ENCODE results near the gene HS3ST5. TPM values are rescaled to one million over a fixed set of nuclear protein-coding genes. Genes with fewer than 3 reads are reported as not detected.

HS3ST5 gene
- total and polyA plus RNA-seq, 7 experiments from 2014 or later, result not detected

DNA sequence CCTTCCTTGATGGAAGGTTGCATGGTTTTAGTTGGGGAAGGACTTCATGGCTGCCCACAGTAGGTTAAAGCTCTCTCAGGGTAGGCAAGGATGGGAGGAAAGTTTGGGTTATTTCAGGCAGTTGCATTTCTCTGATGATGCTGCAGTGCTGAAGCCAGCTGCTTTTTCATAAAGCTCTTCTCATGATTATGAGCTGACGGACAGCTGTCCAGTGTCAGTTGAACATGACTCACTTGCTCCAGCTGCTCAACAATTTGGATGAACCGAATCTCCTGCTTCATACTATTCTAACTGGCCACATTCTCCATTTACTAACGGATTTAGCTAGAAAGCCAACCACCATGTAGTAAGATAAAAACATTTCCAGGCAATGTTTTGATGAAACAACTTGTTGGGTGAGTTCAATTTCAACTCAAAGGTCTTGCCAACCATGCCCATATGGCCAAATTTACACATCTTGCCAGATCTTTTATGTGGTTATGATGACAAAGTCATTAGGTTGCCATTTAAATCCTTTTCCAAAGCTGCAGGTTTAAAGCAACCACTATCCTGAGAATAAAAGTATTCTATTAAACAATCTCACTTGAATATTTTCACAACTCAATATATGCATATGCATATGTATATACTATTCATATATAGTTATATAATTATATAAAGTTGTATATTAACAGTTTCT is 125.9 kb downstream of the HS3ST5 start:
- no peak for DNase-seq
- intact Hi-C loops (cut with micrococcal nuclease), result no loop called here
- ATAC-seq, result no peak
- ChIA-PET CTCF (no interaction called here), POLR2A (no interaction called here)
- Histone ChIP-seq H3K27ac (ENCODE audit: low read depth, low read length) (no peak overlapping the region), H3K27me3 (ENCODE audit: control insufficient read depth in 2 of 2, insufficient read depth in 2 of 2, low read length in 2 of 2) (no peaks in the 10 kb centered on the region), H3K36me3 (ENCODE audit: control insufficient read depth in 2 of 3, insufficient read depth in 3 of 3, low read length in 3 of 3) (no peaks in the 10 kb centered on the region), H3K4me1 (ENCODE audit: control insufficient read depth in 2 of 2, insufficient read depth in 2 of 2, low read length in 2 of 2) (no peaks in the 10 kb centered on the region), H3K9me3 (ENCODE audit: control insufficient read depth in 2 of 3, low read length in 3 of 3) (no peaks in the 10 kb centered on the region), H3K4me3 (ENCODE audit: low read length) (no peak overlapping the region)
- no peaks in the 10 kb centered on the region for H3K36me3 Mint-ChIP-seq
- H3K27me3 Mint-ChIP-seq, result peaks cover 0 to 5% (median 0%) of the 10 kb centered on the region in 5 donors
- no peak overlapping the region for H3K27ac Mint-ChIP-seq
- no peak overlapping the region for H3K4me3 Mint-ChIP-seq
- no peaks in the 10 kb centered on the region for H3K4me1 Mint-ChIP-seq
- H3K9me3 Mint-ChIP-seq, result peaks cover 0 to 5% (median 0%) of the 10 kb centered on the region in 11 donors

DNA sequence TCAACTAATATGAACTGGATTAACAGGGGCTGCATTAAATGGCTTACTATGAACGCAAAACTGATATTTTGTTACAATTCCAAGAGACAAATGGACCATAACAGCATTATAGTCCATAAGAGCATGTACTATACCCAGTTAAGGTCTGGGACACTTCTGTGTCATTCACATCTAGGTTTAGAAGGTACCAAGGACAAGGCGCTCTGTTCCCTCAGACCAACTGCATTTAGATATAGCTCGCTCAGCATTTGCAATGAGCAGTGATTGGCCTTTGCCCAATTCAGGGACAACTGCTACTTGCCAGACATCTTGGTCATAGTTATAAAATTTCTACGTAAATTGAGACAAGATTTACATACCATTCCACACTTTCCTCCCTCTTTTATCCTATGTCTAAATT is 132.4 kb downstream of the HS3ST5 start:
- intact Hi-C loops (cut with micrococcal nuclease), result no loop called here

DNA sequence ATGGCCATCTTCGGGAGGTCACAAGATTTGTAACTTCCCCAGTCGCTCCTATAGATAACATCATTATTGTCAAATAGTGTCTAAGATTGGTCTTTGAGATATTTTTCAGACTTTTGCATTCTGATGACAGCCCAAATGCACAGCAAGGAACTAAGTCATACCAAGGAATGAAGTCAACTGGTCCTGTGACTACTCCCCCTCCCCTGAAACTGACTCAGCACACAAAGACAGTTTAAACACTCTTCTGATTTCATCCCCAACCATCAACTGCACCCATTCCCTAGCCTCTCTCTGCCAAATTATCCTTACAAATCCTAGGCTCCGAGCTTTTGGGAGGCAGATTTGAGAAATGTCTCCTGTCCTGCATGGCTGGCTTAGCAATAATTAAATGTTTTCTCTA is 139.4 kb downstream of the HS3ST5 start:
- ChIA-PET CTCF (no interaction called here), POLR2A (no interaction called here)
- intact Hi-C loops (cut with micrococcal nuclease), result no loop called here
- H3K36me3 Mint-ChIP-seq, result no peaks in the 10 kb centered on the region
- ATAC-seq (no peak), DNase-seq (no peak)
- Histone ChIP-seq H3K9me3 (ENCODE audit: control insufficient read depth in 2 of 3, low read length in 3 of 3) (no peaks in the 10 kb centered on the region), H3K27me3 (ENCODE audit: control insufficient read depth in 2 of 2, insufficient read depth in 2 of 2, low read length in 2 of 2) (no peaks in the 10 kb centered on the region), H3K4me3 (ENCODE audit: low read length) (no peak overlapping the region), H3K36me3 (ENCODE audit: control insufficient read depth in 2 of 3, insufficient read depth in 3 of 3, low read length in 3 of 3) (no peaks in the 10 kb centered on the region), H3K27ac (ENCODE audit: low read depth, low read length) (no peak overlapping the region), H3K4me1 (ENCODE audit: control insufficient read depth in 2 of 2, insufficient read depth in 2 of 2, low read length in 2 of 2) (no peaks in the 10 kb centered on the region)
- H3K4me1 Mint-ChIP-seq, result no peaks in the 10 kb centered on the region
- no peak overlapping the region for H3K4me3 Mint-ChIP-seq
- peaks cover 0 to 4% (median 0%) of the 10 kb centered on the region in 11 donors for H3K9me3 Mint-ChIP-seq
- H3K27ac Mint-ChIP-seq, result no peak overlapping the region
- peaks cover 0 to 9% (median 0%) of the 10 kb centered on the region in 5 donors for H3K27me3 Mint-ChIP-seq

More for the DNA sequence above, 132.4 kb downstream of the HS3ST5 start:
- ChIA-PET CTCF (no interaction called here), POLR2A (no interaction called here)
- DNase-seq (no peak), ATAC-seq (no peak)
- no peaks in the 10 kb centered on the region for H3K36me3 ChIP-seq (ENCODE audit: control insufficient read depth in 2 of 3, insufficient read depth in 3 of 3, low read length in 3 of 3)
- H3K4me1 Mint-ChIP-seq, result peaks cover 0 to 2% (median 0%) of the 10 kb centered on the region in 7 donors
- peaks cover 0 to 2% (median 0%) of the 10 kb centered on the region in 11 donors for H3K9me3 Mint-ChIP-seq
- H3K9me3 ChIP-seq (ENCODE audit: control insufficient read depth in 2 of 3, low read length in 3 of 3), result no peaks in the 10 kb centered on the region
- no peak overlapping the region for H3K27ac ChIP-seq (ENCODE audit: low read depth, low read length)
- H3K36me3 Mint-ChIP-seq, result no peaks in the 10 kb centered on the region
- H3K4me3 Mint-ChIP-seq, result no peak overlapping the region
- no peaks in the 10 kb centered on the region for H3K27me3 ChIP-seq (ENCODE audit: control insufficient read depth in 2 of 2, insufficient read depth in 2 of 2, low read length in 2 of 2)
- H3K27ac Mint-ChIP-seq, result no peak overlapping the region
- H3K4me1 ChIP-seq (ENCODE audit: control insufficient read depth in 2 of 2, insufficient read depth in 2 of 2, low read length in 2 of 2), result no peaks in the 10 kb centered on the region
- H3K27me3 Mint-ChIP-seq, result peaks cover 0 to 1% (median 0%) of the 10 kb centered on the region in 5 donors
- no peak overlapping the region for H3K4me3 ChIP-seq (ENCODE audit: low read length)

DNA sequence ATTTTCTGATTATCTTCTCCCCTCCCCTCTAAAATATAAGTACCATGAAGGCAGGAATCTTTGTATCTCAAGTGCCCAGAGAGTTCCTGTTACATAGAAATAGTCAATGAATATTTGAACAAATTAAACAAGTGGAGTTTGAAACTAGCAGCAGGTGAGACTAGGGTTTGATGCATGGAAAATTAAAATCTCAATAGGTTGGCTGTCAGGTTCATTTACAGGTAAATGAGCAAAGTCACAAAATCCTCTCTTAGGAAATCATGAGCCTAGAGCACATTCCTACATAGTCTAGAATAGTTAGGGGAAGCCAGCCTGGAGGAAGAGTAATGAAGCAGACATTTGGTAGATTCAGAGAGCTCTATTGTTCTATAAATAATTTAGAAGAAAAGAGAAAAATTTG is 140.4 kb downstream of the HS3ST5 start:
- intact Hi-C loops (cut with micrococcal nuclease), result no loop called here
- Mint-ChIP-seq H3K4me3 (no peak overlapping the region), H3K9me3 (peaks cover 0 to 4% (median 2%) of the 10 kb centered on the region in 11 donors), H3K27me3 (peaks cover 0 to 9% (median 0%) of the 10 kb centered on the region in 5 donors), H3K36me3 (no peaks in the 10 kb centered on the region), H3K4me1 (no peaks in the 10 kb centered on the region), H3K27ac (no peak overlapping the region)
- no peaks in the 10 kb centered on the region for H3K27me3 ChIP-seq (ENCODE audit: control insufficient read depth in 2 of 2, insufficient read depth in 2 of 2, low read length in 2 of 2)
- no peak overlapping the region for H3K4me3 ChIP-seq (ENCODE audit: low read length)
- no peak for ATAC-seq
- H3K9me3 ChIP-seq (ENCODE audit: control insufficient read depth in 2 of 3, low read length in 3 of 3), result no peaks in the 10 kb centered on the region
- no peak overlapping the region for H3K27ac ChIP-seq (ENCODE audit: low read depth, low read length)
- DNase-seq, result no peak
- no peaks in the 10 kb centered on the region for H3K4me1 ChIP-seq (ENCODE audit: control insufficient read depth in 2 of 2, insufficient read depth in 2 of 2, low read length in 2 of 2)
- CTCF ChIA-PET, result no interaction called here
- no peaks in the 10 kb centered on the region for H3K36me3 ChIP-seq (ENCODE audit: control insufficient read depth in 2 of 3, insufficient read depth in 3 of 3, low read length in 3 of 3)
- POLR2A ChIA-PET, result no interaction called here

DNA sequence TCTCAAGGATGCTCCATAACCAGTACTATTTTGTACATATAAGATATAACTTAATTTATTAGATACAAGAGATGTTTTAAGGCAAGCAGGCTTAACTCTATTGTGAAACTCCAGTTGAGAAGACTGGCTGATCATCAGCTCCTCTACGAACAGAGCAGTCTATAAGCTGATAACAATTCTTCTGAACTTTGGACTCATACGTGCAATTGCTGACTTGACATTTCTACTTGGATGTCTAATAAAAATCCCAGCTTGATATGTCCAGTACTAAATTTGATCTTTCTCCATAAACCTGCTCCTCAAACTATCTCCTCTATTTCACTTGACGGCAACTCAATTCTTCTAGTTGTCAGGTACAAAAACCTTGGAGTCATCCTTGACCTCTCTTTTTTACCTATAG is 141.9 kb downstream of the HS3ST5 start:
- no peak overlapping the region for H3K27ac Mint-ChIP-seq
- POLR2A ChIA-PET, result no interaction called here
- no peaks in the 10 kb centered on the region for H3K36me3 ChIP-seq (ENCODE audit: control insufficient read depth in 2 of 3, insufficient read depth in 3 of 3, low read length in 3 of 3)
- no peak for DNase-seq
- H3K36me3 Mint-ChIP-seq, result no peaks in the 10 kb centered on the region
- peaks cover 0 to 9% (median 0%) of the 10 kb centered on the region in 5 donors for H3K27me3 Mint-ChIP-seq
- no peak for ATAC-seq
- H3K4me1 ChIP-seq (ENCODE audit: control insufficient read depth in 2 of 2, insufficient read depth in 2 of 2, low read length in 2 of 2), result no peaks in the 10 kb centered on the region
- no peaks in the 10 kb centered on the region for H3K9me3 ChIP-seq (ENCODE audit: control insufficient read depth in 2 of 3, low read length in 3 of 3)
- H3K4me3 Mint-ChIP-seq, result no peak overlapping the region
- intact Hi-C loops (cut with micrococcal nuclease), result no loop called here
- peaks cover 0 to 4% (median 2%) of the 10 kb centered on the region in 11 donors for H3K9me3 Mint-ChIP-seq
- CTCF ChIA-PET, result no interaction called here
- no peak overlapping the region for H3K27ac ChIP-seq (ENCODE audit: low read depth, low read length)
- H3K27me3 ChIP-seq (ENCODE audit: control insufficient read depth in 2 of 2, insufficient read depth in 2 of 2, low read length in 2 of 2), result no peaks in the 10 kb centered on the region
- no peaks in the 10 kb centered on the region for H3K4me1 Mint-ChIP-seq
- no peak overlapping the region for H3K4me3 ChIP-seq (ENCODE audit: low read length)

DNA sequence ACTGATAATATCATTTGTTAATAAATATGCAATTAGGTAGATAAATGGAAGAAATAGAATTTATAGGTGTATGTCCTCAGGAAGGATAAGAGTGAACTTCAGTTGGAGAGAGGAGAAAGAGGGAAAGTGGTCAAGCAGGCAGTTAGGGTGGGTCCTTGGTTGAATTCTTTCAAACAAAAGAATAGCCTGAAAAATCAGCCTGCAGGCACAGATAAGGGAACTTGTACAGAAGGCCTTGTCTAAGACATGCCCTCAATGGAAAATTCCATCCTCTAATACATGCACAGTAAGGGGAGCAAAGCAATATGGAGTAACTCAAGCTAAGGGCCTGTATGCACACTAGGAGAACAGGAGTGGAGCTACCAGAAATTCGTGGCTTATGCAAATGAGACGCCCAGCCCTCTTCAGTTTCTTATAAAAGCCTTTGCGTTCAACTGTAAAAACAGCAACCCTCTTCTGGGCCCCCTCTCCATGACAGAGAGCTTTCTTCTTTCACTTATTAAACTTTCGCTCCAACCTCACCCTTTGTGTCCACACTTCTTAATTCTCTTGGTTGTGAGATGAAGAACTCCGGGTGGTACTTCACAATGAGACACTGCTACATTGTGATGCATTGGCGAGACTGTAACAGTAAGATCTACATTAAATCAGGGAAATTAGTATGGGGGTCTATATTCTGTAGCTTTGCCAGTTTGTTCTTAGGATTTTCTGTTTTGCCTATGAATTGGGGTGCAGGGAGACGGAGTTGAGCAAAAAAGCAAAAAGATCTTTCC is 147.0 kb downstream of the HS3ST5 start:
- Mint-ChIP-seq H3K4me3 (no peak overlapping the region), H3K36me3 (no peaks in the 10 kb centered on the region), H3K27me3 (peaks cover 0 to 12% (median 0%) of the 10 kb centered on the region in 5 donors), H3K9me3 (peaks cover 0 to 4% (median 0%) of the 10 kb centered on the region in 11 donors), H3K27ac (no peak overlapping the region), H3K4me1 (no peaks in the 10 kb centered on the region)
- intact Hi-C loops (cut with micrococcal nuclease), result no loop called here
- H3K4me1 ChIP-seq (ENCODE audit: control insufficient read depth in 2 of 2, insufficient read depth in 2 of 2, low read length in 2 of 2), result no peaks in the 10 kb centered on the region
- H3K27ac ChIP-seq (ENCODE audit: low read depth, low read length), result no peak overlapping the region
- no peaks in the 10 kb centered on the region for H3K9me3 ChIP-seq (ENCODE audit: control insufficient read depth in 2 of 3, low read length in 3 of 3)
- ChIA-PET CTCF (no interaction called here), POLR2A (no interaction called here)
- no peaks in the 10 kb centered on the region for H3K27me3 ChIP-seq (ENCODE audit: control insufficient read depth in 2 of 2, insufficient read depth in 2 of 2, low read length in 2 of 2)
- ATAC-seq (no peak), DNase-seq (no peak)
- H3K36me3 ChIP-seq (ENCODE audit: control insufficient read depth in 2 of 3, insufficient read depth in 3 of 3, low read length in 3 of 3), result no peaks in the 10 kb centered on the region
- H3K4me3 ChIP-seq (ENCODE audit: low read length), result no peak overlapping the region

DNA sequence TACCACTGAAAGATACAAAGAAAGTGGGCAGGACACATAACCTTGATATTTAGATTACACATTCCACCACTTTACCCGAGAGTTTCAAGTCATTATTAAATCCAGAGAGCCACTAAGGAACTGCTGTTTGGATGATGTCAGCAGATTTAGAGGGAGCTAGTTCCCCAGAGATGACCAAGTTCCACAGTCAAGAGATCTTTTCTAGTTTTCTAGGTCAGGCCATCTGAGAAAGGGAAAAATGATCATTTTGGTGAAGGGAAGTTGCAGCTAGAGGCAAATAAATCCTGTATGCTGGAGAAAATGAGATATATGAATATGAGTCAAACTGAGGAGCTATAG is 147.8 kb downstream of the HS3ST5 start:
- Histone ChIP-seq H3K27me3 (ENCODE audit: control insufficient read depth in 2 of 2, insufficient read depth in 2 of 2, low read length in 2 of 2) (no peaks in the 10 kb centered on the region), H3K4me3 (ENCODE audit: low read length) (no peak overlapping the region), H3K36me3 (ENCODE audit: control insufficient read depth in 2 of 3, insufficient read depth in 3 of 3, low read length in 3 of 3) (no peaks in the 10 kb centered on the region), H3K9me3 (ENCODE audit: control insufficient read depth in 2 of 3, low read length in 3 of 3) (no peaks in the 10 kb centered on the region), H3K4me1 (ENCODE audit: control insufficient read depth in 2 of 2, insufficient read depth in 2 of 2, low read length in 2 of 2) (no peaks in the 10 kb centered on the region), H3K27ac (ENCODE audit: low read depth, low read length) (no peak overlapping the region)
- intact Hi-C loops (cut with micrococcal nuclease), result no loop called here
- ChIA-PET POLR2A (no interaction called here), CTCF (no interaction called here)
- Mint-ChIP-seq H3K4me1 (no peaks in the 10 kb centered on the region), H3K36me3 (no peaks in the 10 kb centered on the region), H3K27ac (no peak overlapping the region), H3K4me3 (no peak overlapping the region), H3K9me3 (peaks cover 0 to 4% (median 0%) of the 10 kb centered on the region in 11 donors), H3K27me3 (peaks cover 0 to 12% (median 0%) of the 10 kb centered on the region in 5 donors)
- DNase-seq (no peak), ATAC-seq (no peak)

Data from naive thymus-derived CD4-positive, alpha-beta T cell (primary cell).